IMR-90 (cell line): ENCODE data around the gene RNU1-4.
"Not testable (repeated sequence)": the region's sequence is repeated elsewhere in the genome, so short reads cannot be mapped to it uniquely, and the experiment has no call there.

ENCODE experiments used
- CTCF ChIP-seq: conservative IDR thresholded peaks from 2 replicates; pipeline ENCODE4 v1.5.1; 2012; ENCODE audit warnings: mild to moderate bottlenecking, low read depth, low read length, improper control_type of control experiment
- MAZ ChIP-seq: IDR thresholded peaks from 2 replicates; pipeline ENCODE4 v1.6.1; 2012; ENCODE audit warnings: low read depth, mild to moderate bottlenecking, low read length, improper control_type of control experiment, moderate library complexity, borderline replicate concordance
- SMC3 ChIP-seq: fragments of 150-350 bp; IDR thresholded peaks from 2 replicates; pipeline ENCODE4 v1.6.1; 2016; ENCODE audit warnings: low read depth, mild to moderate bottlenecking, antibody characterized with exemption, low read length, moderate library complexity

- not testable (repeated sequence) for TF ChIP-seq SMC3, CTCF, MAZ
Observed at GRCh38 chr1:16704502-16705100, 35.7 kb upstream of the RNU1-4 start.
